NCI-H82 treated with DMSO at 0.1 percent for 48 hours (cell line): ENCODE results near the gene IFIT5.
"Not testable (repeated sequence)": the region's sequence is repeated elsewhere in the genome, so short reads cannot be mapped to it uniquely, and the experiment has no call there.

ENCODE experiments used
- DNase-seq: peaks from one replicate; lab custom pipeline; 2025; ENCODE audit not compliant: unreplicated experiment; lab: John Stamatoyannopoulos, UW

Gene IFIT5

GRCh38 chr10:89426230-89426868 lies 12.0 kb downstream of the IFIT5 start:
- DNase-seq = no peak

- DNase-seq = no peak
These were observed 13.3 kb downstream of the IFIT5 start for GRCh38 chr10:89427629-89428028.

- no peak for DNase-seq
These were observed 14.5 kb downstream of the IFIT5 start for GRCh38 chr10:89428877-89429276.

- no peak for DNase-seq
These were observed 17.6 kb downstream of the IFIT5 start for GRCh38 chr10:89431977-89432376.

GRCh38 chr10:89438525-89438924 lies 24.2 kb downstream of the IFIT5 start:
- DNase-seq = no peak

- no peak for DNase-seq
These were observed 26.1 kb downstream of the IFIT5 start for GRCh38 chr10:89440226-89441009.

- no peak for DNase-seq
These were observed 27.9 kb downstream of the IFIT5 start for GRCh38 chr10:89442289-89442688.

GRCh38 chr10:89444819-89445218 lies 30.5 kb downstream of the IFIT5 start:
- DNase-seq = not testable (repeated sequence)

GRCh38 chr10:89450901-89451300 lies 36.5 kb downstream of the IFIT5 start:
- no peak for DNase-seq

- no peak for DNase-seq
These were observed 37.8 kb downstream of the IFIT5 start for GRCh38 chr10:89452193-89452592.

- DNase-seq = no peak
These were observed 40.4 kb downstream of the IFIT5 start for GRCh38 chr10:89454561-89455347.

- peak; percentile 26 for DNase-seq
These were observed 43.9 kb downstream of the IFIT5 start for GRCh38 chr10:89458291-89458690.

GRCh38 chr10:89458784-89459183 lies 44.4 kb downstream of the IFIT5 start:
- no peak for DNase-seq

GRCh38 chr10:89463846-89464537 lies 49.6 kb downstream of the IFIT5 start:
- no peak for DNase-seq

GRCh38 chr10:89465196-89465595 lies 50.8 kb downstream of the IFIT5 start:
- DNase-seq = no peak

GRCh38 chr10:89466599-89467035 lies 52.2 kb downstream of the IFIT5 start:
- no peak for DNase-seq

GRCh38 chr10:89468191-89468965 lies 54.0 kb downstream of the IFIT5 start:
- no peak for DNase-seq

- no peak for DNase-seq
These were observed 55.1 kb downstream of the IFIT5 start for GRCh38 chr10:89469517-89469916.
